ENCODE data around the gene ZNF747. TPM values are rescaled to one million over a fixed set of nuclear protein-coding genes. Genes with fewer than 3 reads are reported as not detected.
"Not testable (repeated sequence)": the region's sequence is repeated elsewhere in the genome, so short reads cannot be mapped to it uniquely, and the experiment has no call there.

ZNF747 gene
- polyA plus RNA-seq, 4 donors = 8.8 to 10.6 (median 10.5) TPM

GRCh38 chr16:30535777-30536190, 1.1 kb upstream of the ZNF747 start:
- DNase-seq (ENCODE audit: low read depth in 4 of 4, low spot score in 3 of 4) = no peak

GRCh38 chr16:30535106-30535776, 583 bp upstream of the ZNF747 start:
- no peak for DNase-seq (ENCODE audit: low read depth in 4 of 4, low spot score in 3 of 4)

- DNase-seq (ENCODE audit: low read depth in 4 of 4, low spot score in 3 of 4) = no peak
Measured at GRCh38 chr16:30533748-30534367, 800 bp downstream of the ZNF747 start.

GRCh38 chr16:30533146-30533522, 1.5 kb downstream of the ZNF747 start:
- DNase-seq (ENCODE audit: low read depth in 4 of 4, low spot score in 3 of 4) = no peak

- no peak for DNase-seq (ENCODE audit: low read depth in 4 of 4, low spot score in 3 of 4)
Measured at GRCh38 chr16:30532285-30533145, 2.1 kb downstream of the ZNF747 start.

GRCh38 chr16:30530163-30531037, 4.3 kb downstream of the ZNF747 start:
- DNase-seq (ENCODE audit: low read depth in 4 of 4, low spot score in 3 of 4) = no peak

GRCh38 chr16:30528799-30529457, 5.7 kb downstream of the ZNF747 start:
- DNase-seq (ENCODE audit: low read depth in 4 of 4, low spot score in 3 of 4) = no peak

- DNase-seq (ENCODE audit: low read depth in 4 of 4, low spot score in 3 of 4) = no peak
Measured at GRCh38 chr16:30527635-30528178, 7.0 kb downstream of the ZNF747 start.

GRCh38 chr16:30526823-30527634, 7.6 kb downstream of the ZNF747 start:
- DNase-seq (ENCODE audit: low read depth in 4 of 4, low spot score in 3 of 4) = peak; percentile 94 to 98 (median 97)

- no peak for DNase-seq (ENCODE audit: low read depth in 4 of 4, low spot score in 3 of 4)
Measured at GRCh38 chr16:30526137-30526822, 8.4 kb downstream of the ZNF747 start, which contains the start of gene ZNF768. Gene ZNF768, minus strand, starts transcription at chr16:30526566. Its CDS starts 153 bp downstream, at chr16:30526413.

- DNase-seq (ENCODE audit: low read depth in 4 of 4, low spot score in 3 of 4) = no peak
Measured at GRCh38 chr16:30525844-30526136, 8.9 kb downstream of the ZNF747 start.

GRCh38 chr16:30524575-30525568, 9.8 kb downstream of the ZNF747 start:
- DNase-seq (ENCODE audit: low read depth in 4 of 4, low spot score in 3 of 4) = no peak

GRCh38 chr16:30523768-30524574, 10.7 kb downstream of the ZNF747 start:
- DNase-seq (ENCODE audit: low read depth in 4 of 4, low spot score in 3 of 4) = no peak

- not testable (repeated sequence) for DNase-seq (ENCODE audit: low read depth in 4 of 4, low spot score in 3 of 4)
Measured at GRCh38 chr16:30522702-30523463, 11.8 kb downstream of the ZNF747 start.

GRCh38 chr16:30521873-30522641, 12.6 kb downstream of the ZNF747 start:
- DNase-seq (ENCODE audit: low read depth in 4 of 4, low spot score in 3 of 4) = no peak

All from left renal pelvis (tissue), 4 donors.